GM11168 (cell line): ENCODE measurements around the gene ARHGEF17.

Source experiments
- in situ Hi-C: fragments of 300-500 bp; cut with MboI; formaldehyde crosslinking; loops from one replicate; pipeline ENCODE4 v1.12.0; 2022; ENCODE audit warnings: low sequenced_read_pairs; ENCODE audit not compliant: unreplicated experiment

Gene ARHGEF17

DNA sequence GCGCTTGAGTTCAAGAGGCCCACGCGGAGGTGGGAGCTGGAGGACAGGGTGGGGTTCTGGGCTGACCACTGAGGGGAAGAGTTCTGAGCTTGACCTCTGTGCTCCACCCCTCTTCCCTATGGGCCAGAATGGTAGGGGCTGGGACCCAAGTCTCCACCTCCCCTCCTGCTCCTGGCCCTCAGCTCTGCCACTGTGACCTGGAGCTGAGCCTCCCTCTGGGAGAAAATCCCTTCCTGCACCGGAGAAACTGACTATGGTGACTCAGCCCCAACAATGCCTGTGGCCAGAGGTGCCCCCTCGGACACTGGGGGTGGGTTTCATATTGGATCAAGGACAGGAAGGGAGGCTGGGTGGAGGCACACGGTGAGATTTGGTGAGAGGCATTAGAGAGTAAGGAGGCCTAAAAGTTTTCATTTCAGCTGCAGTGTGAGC, 91.1 kb downstream of the ARHGEF17 start:
- in situ Hi-C loops, result no loop called here

DNA sequence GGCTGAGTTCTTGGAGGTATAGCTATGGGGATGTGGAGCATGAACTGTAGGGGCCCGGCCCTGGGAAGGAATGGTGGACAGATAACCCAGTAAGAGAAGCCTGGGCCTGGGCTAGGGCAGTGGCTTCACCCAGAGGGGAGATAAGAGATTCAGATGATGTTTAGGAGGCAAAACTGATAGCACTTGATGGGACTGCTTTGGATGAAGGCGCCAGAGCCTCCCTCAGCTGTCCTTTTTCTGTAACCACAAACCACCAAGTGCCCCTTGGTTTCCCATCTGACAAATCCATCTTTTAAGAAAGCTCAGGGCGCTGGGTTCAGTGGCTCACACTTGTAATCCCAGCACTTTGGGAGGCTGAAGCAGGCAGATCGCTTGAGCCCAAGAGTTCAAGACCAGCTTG, 91.6 kb downstream of the ARHGEF17 start:
- in situ Hi-C loops, result loop anchor here (25.0 kb wide), 1 partner anchor 263 kb away; no protein-coding TSS in a partner anchor

DNA sequence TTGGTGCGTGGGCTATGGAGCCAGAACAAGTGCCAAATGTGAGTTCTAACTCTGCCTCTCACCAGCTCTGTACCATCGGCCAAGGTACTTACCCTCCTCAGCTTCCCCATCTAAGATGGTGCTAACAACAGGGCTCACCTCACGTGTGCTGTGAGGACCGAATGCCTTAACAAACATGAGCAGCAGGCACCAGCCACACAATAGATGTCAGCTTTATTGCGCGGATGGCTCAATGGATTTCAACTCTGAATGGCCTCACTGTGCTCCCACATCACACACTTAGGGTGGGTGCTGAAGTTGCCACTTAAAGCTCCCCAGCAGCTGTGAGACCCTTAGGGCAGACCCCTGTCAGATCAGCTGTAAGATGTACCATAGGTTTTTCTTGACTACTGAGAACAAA, 92.2 kb downstream of the ARHGEF17 start:
- in situ Hi-C loops, result loop anchor here (25.0 kb wide), 1 partner anchor 262 kb away; no protein-coding TSS in a partner anchor

DNA sequence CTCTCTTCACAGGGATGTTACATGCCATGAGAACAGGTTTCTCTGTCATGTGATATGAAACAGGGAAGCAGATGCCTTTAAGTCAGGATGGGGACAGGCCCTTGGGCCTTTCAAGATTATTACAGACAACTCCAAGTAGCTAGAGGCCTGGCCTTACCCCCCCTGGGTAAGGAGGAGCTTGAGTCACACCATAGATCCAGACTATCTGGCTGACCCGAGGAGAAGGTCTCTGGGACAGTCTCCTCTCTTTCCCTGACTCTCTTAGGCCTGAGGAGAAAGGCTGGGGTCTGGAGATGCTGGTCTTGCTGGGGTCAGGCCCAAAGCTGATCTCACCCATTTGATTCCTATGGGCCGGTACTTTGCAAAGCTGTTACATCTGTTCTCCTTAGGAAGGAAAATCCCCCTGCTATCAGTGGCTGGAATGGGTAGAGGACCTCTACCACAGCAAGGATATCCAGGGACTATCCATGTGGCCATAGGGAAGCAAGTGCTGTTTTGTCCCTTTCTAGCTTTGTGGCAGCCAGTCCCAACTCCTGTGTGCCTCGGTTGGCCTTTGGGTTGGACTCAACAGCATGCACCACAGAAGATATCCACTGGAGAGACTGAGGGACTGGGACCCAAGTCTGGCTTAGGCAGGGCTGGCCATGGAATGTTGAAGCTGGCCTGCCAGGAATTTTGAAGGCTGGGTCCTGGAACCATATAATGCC, 93.3 kb downstream of the ARHGEF17 start:
- in situ Hi-C loops, result loop anchor here (25.0 kb wide), 1 partner anchor 261 kb away; no protein-coding TSS in a partner anchor

DNA sequence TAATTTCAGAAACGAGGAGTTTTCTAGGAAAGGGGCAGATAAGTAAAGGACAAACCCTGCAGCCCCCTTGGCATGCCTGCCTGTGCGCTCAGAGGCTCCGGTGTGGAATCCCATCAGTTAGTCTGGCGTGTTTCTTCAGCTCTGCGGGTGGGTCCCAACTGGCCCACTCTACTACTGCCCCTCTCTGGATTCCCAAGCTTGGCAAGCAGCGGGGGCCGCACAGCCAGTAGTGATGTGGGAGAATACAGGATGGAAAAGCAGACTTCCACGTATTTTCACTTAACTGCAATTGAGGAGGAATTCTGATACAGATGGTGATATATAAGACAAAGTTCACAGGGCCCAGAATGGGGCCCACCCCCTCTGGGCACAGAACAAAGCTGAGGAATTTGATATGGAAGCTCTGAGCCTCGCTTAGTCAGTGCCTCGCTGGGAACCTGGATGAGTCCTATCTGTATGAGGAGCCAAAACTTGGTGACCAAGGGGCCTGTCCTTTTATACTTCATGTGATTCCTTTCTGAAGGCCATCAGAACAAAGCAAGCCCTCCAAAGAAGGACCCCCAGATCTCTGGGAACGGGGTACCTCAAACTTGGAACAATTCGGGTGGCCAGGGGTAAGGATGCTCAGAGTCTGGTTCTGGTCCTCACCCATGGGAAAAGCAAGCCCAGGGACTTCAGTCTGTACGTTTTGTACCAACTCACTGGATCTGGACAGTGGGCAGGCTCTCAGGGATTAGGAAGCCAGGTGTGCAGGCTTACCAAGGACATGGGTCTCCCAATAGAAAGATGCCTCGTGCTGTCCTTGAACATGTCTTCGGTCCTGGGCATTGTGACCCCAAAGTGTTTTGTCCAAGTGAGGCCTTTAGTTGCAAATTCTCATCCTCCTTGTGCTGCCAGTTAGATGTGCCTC, 94.1 kb downstream of the ARHGEF17 start:
- in situ Hi-C loops, result loop anchor here (25.0 kb wide), 1 partner anchor 260 kb away; no protein-coding TSS in a partner anchor

DNA sequence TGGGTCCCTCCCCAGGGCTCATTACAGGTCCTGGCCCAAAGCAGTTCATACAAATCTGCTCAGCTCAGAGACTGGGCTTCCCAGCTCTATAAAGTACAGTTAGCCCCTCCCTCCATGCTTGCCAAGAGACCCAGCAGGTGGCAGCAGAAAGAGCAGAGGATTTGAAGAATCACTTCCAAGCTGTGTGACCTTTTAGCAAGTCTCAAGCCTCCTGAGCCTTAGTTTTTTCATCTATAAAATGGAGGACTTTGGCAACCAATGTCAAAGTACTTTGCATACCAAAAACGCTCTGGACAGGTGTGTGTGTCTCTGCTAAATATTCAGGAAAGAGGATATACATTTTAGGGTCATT, 94.7 kb downstream of the ARHGEF17 start:
- in situ Hi-C loops, result loop anchor here (25.0 kb wide), 1 partner anchor 259 kb away; no protein-coding TSS in a partner anchor

DNA sequence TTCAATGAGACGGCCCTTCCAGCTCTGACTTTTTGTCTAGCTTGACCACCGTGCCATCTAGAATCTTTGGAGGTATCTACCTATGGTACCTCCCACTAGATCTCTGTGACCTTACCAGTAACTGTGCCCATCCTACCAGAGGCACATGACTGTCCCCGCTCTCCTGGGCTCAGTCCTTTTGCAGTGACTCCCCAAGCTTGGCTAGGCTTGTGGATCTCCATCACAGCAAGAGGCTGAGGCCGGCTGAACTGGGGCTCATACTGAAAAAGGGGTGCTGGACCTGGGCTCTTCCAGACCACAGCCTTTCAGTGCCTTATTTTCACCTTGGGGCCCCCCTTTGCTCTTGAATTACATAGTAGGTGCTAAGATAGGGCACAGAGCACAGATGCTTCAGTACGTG, 95.5 kb downstream of the ARHGEF17 start:
- in situ Hi-C loops, result loop anchor here (25.0 kb wide), 1 partner anchor 259 kb away; no protein-coding TSS in a partner anchor

DNA sequence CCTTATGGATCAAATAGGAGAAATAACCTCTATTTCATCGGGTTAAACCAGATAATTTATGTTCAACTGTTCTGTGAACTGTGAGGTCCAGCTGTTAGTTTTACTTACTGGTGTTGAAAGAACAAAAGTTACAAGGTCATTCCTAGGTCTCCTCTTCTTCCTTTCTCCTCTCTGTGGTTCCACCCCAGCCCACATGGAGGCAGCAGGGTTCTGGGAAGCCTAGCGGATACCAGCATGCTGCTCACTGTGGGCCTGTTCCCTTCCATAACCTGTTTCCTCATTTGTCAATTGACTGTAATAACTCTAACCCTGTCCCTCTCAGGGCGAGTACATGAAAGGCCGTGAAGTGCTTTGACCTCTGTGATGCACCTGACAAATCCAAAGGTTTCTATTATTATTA, 96.0 kb downstream of the ARHGEF17 start:
- in situ Hi-C loops, result loop anchor here (25.0 kb wide), 1 partner anchor 258 kb away; no protein-coding TSS in a partner anchor

DNA sequence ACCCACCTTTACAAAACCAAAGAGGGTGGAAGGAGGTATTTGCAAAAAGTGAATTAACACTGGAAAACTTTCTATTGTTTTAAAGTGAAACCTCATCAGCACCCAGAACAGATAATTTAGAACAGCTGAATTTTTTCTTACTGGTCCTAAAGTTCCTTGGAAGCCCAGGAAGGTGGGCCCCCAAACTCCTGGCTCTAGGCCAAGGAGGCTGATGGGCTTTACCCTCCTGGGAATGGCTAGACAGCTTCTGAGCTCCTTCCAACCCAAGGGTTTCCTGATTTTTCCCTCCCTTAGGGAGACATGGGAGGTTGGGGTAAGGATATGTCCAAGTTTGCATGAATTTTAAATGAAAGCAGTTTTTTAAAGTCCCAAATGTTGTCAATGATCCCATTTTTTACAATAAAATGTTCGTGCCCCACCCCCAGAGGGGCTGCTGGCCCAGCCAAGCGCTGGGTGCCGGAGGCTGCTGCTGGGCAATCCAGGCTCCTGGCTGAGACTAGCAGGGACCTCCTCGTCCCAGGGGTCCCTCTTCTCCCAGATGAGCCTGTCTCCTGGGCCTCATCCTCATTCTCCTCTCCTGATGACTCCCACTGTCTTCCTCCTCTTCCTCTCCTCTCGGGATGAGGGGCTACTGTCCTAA, 96.5 kb downstream of the ARHGEF17 start:
- in situ Hi-C loops, result loop anchor here (25.0 kb wide), 1 partner anchor 258 kb away; no protein-coding TSS in a partner anchor

DNA sequence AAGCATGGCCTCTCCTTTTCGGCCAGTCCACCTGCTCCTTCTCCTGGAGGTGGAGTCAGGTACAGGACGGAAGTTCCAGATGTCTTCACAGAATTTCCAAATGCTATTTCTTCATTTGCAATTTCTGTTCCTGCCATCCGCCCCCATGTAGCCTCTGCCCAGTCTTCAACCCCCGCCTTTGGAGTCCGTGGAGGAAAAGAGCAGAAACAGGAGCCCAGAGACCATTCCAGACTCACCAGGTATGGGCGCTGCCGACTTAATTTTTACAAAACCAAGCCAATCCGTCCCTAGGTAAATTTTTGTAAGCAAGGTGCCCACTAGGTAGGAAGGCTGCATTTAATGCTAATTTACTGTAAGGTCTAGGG, 97.1 kb downstream of the ARHGEF17 start:
- in situ Hi-C loops, result loop anchor here (25.0 kb wide), 1 partner anchor 257 kb away; no protein-coding TSS in a partner anchor

DNA sequence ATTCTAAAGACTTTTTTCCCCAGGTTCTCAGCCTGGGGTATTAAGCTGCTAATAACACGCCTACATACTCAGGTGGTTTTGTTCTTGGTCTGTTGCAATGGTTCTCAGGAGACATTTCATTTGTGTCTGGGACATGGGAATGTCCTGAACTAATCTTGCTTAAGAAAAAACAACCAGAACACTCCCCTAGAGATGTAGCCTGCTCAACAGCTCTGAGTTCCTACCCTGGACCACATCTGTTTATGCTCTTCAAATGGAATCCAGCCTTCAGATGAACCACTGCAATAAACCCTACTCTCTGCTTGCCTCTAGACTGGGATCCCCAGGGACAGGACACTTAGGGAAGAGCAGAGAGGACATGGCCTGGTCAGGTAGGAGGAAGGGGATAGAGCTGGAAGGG, 98.1 kb downstream of the ARHGEF17 start:
- in situ Hi-C loops, result loop anchor here (25.0 kb wide), 1 partner anchor 256 kb away; no protein-coding TSS in a partner anchor

DNA sequence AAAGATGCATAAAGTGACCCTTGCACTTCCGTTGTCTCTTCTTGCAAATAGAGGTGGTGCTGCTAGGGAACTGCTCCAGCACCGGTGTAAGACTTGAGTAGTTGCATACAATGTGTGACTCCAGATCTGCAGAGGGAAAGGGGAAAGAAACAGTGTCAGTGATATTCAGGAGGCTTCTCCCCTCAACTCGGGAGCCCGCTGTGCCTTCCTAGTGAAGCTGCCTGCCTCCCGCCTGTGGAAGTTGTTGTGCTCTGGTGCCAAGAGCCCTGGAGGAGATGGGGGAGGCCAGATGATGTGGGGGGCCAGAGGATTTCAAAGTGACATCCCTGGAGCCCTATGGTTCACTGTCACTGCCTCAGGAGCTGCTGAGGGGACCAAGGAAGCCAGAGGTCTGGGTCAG, 98.5 kb downstream of the ARHGEF17 start:
- in situ Hi-C loops, result loop anchor here (25.0 kb wide), 1 partner anchor 256 kb away; no protein-coding TSS in a partner anchor

DNA sequence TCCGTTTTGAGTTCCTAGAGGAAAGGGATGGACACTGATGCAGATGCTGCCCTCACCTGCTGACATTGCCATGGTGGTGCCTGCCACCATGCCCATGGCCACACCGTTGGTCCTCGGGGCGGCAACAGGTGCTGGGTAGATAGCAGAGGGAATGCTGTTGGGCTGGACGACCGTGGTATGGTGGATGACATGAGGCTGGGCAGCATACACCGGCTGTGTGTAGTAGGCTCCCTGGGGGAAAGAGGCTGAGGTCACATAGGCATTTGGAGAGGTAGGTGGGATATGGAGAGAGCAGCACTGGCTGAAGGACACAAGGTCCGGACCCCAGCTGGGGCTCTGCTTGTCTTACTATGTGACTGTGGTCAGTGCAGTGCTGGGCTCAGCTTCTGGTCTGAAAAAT, 101.4 kb downstream of the ARHGEF17 start:
- in situ Hi-C loops, result loop anchor here (25.0 kb wide), 1 partner anchor 253 kb away; no protein-coding TSS in a partner anchor

DNA sequence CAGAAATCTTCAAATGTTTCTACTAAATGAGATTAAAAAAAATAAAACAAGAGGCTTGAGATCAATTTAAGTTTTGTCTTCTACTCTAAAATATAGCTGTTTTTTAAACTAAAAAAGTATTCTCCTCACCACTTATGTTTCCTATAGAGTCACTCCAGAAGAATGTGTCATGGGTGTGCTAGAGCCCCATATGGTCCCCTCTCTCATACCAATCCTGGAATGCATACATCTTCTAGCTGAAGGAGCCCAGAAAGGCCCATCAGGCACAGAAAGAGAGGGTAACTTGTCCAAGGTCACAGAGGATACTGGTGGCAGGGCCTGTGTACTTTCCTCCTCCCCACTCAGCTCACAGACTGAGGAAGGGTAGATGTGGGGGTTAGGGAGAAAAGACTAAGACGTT, 102.6 kb downstream of the ARHGEF17 start:
- in situ Hi-C loops, result loop anchor here (25.0 kb wide), 1 partner anchor 252 kb away; no protein-coding TSS in a partner anchor

DNA sequence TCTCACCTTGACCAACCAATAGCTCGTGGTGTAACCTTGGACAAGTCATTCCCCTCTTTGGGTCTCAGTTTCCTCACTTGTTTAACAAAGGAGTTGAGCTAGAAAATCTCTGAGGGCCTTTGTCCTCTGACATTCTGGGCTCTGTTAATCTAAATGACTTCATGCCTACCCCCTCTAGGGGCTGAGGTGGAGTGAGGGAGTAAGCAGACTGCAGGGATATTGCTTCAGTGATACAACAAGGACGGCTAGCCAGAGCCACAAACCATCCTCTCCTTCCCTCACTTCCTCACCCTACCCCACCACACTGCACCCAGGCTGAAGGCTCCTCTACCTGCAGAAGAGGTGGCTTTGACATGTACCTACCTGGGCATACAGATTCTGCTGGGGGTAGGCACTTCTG, 103.0 kb downstream of the ARHGEF17 start:
- in situ Hi-C loops, result loop anchor here (25.0 kb wide), 1 partner anchor 251 kb away; no protein-coding TSS in a partner anchor

DNA sequence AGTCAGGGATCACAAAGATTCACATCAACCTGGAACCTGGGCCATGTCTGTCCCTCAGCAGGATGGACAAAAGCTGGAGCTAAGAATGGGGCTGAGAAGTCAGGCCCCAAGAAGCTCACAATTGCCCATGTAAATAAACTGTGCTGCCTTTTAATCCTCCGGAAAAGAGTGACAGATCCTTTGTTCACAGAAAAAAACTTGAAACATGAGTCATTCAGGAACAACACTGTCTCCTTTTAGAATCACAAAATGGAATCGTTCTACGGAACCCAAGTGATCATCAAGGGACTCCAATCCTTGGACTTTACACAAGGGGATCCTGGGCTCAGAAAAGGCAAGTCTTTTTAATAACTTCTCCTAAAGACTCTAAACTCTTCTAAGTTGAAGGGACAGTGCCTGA, 104.2 kb downstream of the ARHGEF17 start:
- in situ Hi-C loops, result loop anchor here (25.0 kb wide), 1 partner anchor 250 kb away; no protein-coding TSS in a partner anchor

DNA sequence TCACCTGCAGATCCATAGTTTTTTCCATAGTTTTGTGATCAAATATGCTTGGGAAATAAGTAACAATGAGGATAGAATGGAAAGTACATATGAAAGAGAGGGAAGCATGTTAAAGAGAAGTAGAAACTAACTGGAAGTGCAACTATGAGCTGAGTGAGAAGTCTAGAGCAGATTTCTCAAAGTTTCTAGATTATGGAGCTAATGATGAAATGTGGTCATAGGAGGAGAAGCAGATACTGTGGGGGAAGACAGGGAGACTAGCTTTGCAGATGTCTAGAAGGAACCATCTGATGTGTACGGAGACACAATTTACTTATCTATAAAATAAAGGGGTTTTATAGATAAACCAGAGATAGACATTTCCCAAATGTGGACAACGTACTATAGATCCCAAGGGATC, 105.2 kb downstream of the ARHGEF17 start:
- in situ Hi-C loops, result loop anchor here (25.0 kb wide), 1 partner anchor 249 kb away; no protein-coding TSS in a partner anchor

DNA sequence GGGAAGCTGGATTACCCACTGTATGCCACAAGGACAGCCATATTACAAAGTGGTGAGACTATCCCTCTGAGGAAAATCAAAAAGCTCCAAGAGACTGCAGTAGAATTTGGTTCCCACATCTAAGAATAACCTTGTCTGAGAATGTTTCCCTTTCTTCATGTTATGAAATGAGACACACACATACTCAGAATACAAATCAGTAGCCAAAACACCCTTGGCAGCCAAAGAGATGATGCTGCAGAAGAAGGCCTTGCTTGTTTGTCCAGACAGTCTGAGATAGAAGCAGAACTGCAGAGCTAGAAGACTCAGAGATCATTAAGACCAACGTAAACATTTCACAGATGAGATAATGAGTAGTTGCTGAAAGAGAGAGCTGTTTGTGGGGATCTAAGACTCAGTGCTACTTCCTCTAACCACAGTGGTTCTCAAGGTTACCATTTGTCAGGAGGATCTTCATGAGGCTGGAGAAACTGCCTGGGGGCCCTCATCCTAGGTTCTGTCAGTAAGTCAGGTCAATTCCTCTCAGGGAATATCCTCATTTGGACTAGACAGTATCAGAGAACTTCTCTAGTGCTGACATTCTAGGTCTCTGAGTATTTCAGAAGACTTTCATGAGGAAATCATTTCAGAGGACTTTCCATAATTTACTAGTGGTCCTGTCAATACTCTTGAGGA, 107.0 kb downstream of the ARHGEF17 start:
- in situ Hi-C loops, result loop anchor here (25.0 kb wide), 1 partner anchor 247 kb away; no protein-coding TSS in a partner anchor
